ENCODE results near the gene COL6A1. TPM values are rescaled to one million over a fixed set of nuclear protein-coding genes. Genes with fewer than 3 reads are reported as not detected.

COL6A1 gene
- total RNA-seq, 1 experiment from 2014 or later: 221 TPM

DNA sequence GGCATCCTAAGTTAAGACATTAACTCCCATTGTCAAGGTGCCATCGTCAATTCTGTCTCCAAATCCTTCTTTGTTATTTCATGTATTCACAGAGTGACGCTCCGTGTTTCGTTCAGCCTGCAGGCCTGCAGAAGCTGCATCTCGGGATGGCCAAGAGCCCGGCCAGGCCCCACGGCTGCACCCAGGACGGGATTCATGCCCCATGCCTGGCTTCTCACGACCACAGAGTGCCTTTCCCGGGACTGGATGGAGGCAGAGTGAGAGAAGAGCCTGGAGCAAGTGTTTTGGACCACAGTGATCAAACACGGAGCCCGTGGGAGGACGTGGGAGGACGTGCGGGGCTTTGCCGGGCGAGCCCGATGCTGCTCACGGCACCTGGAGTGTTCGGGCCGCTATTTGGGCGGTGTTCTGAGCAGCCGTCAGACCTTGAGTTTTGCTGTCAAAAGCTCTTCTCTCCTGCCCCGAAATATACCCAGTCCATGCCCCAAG lies 56.8 kb downstream of the COL6A1 start:
- Mint-ChIP-seq H3K36me3 (no peaks in the 10 kb centered on the region), H3K27ac (0 out of 2 replicates have a peak overlapping the region, but pooled peaks have one; percentile 60), H3K9me3 (no peaks in the 10 kb centered on the region), H3K4me1 (peaks cover 15% of the 10 kb centered on the region), H3K4me3 (no peak overlapping the region), H3K27me3 (ENCODE audit: low read depth) (no peaks in the 10 kb centered on the region; the same call in 1 of the 2 replicates)
- ChIA-PET POLR2A (no interaction called here), CTCF (no interaction called here)
- ATAC-seq (no peak), DNase-seq (ENCODE audit: low spot score) (no peak)
- TF ChIP-seq, protein P1, sequence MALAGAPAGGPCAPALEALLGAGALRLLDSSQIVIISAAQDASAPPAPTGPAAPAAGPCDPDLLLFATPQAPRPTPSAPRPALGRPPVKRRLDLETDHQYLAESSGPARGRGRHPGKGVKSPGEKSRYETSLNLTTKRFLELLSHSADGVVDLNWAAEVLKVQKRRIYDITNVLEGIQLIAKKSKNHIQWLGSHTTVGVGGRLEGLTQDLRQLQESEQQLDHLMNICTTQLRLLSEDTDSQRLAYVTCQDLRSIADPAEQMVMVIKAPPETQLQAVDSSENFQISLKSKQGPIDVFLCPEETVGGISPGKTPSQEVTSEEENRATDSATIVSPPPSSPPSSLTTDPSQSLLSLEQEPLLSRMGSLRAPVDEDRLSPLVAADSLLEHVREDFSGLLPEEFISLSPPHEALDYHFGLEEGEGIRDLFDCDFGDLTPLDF (CRISPR knock-in tag; IDR thresholded peaks at IDR 0.05): no peak
- TF ChIP-seq GRHL2 (CRISPR knock-in tag; IDR thresholded peaks at IDR 0.05; ENCODE audit: insufficient replicate concordance, severe bottlenecking): no peak
- TF ChIP-seq, protein P2, sequence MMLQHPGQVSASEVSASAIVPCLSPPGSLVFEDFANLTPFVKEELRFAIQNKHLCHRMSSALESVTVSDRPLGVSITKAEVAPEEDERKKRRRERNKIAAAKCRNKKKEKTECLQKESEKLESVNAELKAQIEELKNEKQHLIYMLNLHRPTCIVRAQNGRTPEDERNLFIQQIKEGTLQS (CRISPR knock-in tag; conservative IDR thresholded peaks at IDR 0.05): no peak
- TF ChIP-seq, protein P3, sequence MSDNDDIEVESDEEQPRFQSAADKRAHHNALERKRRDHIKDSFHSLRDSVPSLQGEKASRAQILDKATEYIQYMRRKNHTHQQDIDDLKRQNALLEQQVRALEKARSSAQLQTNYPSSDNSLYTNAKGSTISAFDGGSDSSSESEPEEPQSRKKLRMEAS (CRISPR knock-in tag; IDR thresholded peaks at IDR 0.05): no peak
- TF ChIP-seq FOXJ3 (CRISPR knock-in tag; IDR thresholded peaks at IDR 0.05; ENCODE audit: borderline replicate concordance): no peak
- TF ChIP-seq KAT7 (CRISPR knock-in tag; IDR thresholded peaks at IDR 0.05; ENCODE audit: borderline replicate concordance): no peak
- TF ChIP-seq ETV6 (CRISPR knock-in tag; IDR thresholded peaks at IDR 0.05): no peak
- no peak for TF ChIP-seq MYBL2 (CRISPR knock-in tag; IDR thresholded peaks at IDR 0.05)
- TF ChIP-seq RELA (CRISPR knock-in tag; IDR thresholded peaks at IDR 0.05; ENCODE audit: borderline replicate concordance): no peak
- TF ChIP-seq, protein P4, sequence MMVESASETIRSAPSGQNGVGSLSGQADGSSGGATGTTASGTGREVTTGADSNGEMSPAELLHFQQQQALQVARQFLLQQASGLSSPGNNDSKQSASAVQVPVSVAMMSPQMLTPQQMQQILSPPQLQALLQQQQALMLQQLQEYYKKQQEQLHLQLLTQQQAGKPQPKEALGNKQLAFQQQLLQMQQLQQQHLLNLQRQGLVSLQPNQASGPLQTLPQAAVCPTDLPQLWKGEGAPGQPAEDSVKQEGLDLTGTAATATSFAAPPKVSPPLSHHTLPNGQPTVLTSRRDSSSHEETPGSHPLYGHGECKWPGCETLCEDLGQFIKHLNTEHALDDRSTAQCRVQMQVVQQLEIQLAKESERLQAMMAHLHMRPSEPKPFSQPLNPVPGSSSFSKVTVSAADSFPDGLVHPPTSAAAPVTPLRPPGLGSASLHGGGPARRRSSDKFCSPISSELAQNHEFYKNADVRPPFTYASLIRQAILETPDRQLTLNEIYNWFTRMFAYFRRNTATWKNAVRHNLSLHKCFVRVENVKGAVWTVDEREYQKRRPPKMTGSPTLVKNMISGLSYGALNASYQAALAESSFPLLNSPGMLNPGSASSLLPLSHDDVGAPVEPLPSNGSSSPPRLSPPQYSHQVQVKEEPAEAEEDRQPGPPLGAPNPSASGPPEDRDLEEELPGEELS (CRISPR knock-in tag; IDR thresholded peaks at IDR 0.05): no peak
- TF ChIP-seq, protein P5, sequence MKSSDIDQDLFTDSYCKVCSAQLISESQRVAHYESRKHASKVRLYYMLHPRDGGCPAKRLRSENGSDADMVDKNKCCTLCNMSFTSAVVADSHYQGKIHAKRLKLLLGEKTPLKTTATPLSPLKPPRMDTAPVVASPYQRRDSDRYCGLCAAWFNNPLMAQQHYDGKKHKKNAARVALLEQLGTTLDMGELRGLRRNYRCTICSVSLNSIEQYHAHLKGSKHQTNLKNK (CRISPR knock-in tag; IDR thresholded peaks at IDR 0.05): no peak
- no peak for TF ChIP-seq ZNF121 (CRISPR knock-in tag; IDR thresholded peaks at IDR 0.05)
- TF ChIP-seq, protein P6, sequence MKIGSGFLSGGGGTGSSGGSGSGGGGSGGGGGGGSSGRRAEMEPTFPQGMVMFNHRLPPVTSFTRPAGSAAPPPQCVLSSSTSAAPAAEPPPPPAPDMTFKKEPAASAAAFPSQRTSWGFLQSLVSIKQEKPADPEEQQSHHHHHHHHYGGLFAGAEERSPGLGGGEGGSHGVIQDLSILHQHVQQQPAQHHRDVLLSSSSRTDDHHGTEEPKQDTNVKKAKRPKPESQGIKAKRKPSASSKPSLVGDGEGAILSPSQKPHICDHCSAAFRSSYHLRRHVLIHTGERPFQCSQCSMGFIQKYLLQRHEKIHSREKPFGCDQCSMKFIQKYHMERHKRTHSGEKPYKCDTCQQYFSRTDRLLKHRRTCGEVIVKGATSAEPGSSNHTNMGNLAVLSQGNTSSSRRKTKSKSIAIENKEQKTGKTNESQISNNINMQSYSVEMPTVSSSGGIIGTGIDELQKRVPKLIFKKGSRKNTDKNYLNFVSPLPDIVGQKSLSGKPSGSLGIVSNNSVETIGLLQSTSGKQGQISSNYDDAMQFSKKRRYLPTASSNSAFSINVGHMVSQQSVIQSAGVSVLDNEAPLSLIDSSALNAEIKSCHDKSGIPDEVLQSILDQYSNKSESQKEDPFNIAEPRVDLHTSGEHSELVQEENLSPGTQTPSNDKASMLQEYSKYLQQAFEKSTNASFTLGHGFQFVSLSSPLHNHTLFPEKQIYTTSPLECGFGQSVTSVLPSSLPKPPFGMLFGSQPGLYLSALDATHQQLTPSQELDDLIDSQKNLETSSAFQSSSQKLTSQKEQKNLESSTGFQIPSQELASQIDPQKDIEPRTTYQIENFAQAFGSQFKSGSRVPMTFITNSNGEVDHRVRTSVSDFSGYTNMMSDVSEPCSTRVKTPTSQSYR (CRISPR knock-in tag; IDR thresholded peaks at IDR 0.05): no peak
- TF ChIP-seq, protein P7, sequence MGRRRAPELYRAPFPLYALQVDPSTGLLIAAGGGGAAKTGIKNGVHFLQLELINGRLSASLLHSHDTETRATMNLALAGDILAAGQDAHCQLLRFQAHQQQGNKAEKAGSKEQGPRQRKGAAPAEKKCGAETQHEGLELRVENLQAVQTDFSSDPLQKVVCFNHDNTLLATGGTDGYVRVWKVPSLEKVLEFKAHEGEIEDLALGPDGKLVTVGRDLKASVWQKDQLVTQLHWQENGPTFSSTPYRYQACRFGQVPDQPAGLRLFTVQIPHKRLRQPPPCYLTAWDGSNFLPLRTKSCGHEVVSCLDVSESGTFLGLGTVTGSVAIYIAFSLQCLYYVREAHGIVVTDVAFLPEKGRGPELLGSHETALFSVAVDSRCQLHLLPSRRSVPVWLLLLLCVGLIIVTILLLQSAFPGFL (CRISPR knock-in tag; IDR thresholded peaks at IDR 0.05; ENCODE audit: borderline replicate concordance): no peak
- TF ChIP-seq, protein P8, sequence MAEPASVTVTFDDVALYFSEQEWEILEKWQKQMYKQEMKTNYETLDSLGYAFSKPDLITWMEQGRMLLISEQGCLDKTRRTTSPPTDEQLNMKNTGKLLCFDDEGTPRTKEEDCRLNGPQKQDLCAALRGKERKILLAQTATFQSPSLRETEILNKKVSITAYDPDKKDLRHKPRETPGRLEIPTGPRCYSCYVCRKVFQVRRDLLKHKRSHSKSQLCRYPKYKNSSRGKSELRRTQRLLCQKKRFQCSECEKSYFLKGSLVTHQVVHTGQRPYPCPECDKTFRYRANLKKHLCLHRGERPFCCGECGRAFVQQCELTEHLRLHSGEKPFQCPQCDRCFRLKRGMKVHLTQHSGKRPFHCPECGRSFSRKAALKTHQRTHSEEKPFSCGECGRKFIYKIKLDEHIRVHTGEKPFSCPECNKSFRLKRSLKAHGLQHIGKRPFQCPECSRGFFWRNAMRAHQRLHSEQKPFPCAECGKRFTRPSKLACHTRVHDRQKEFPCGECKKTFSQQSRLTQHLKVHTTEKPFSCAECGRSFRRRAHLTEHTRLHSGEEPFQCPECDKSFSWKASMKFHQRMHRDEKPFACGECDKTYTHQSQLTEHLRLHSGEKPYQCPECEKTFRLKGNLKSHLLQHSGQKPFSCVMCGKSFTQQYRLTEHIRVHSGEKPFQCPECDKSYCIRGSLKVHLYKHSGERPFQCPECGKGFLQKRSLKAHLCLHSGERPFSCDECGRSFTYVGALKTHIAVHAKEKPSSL (CRISPR knock-in tag; conservative IDR thresholded peaks at IDR 0.05): no peak
- TF ChIP-seq, protein P9, sequence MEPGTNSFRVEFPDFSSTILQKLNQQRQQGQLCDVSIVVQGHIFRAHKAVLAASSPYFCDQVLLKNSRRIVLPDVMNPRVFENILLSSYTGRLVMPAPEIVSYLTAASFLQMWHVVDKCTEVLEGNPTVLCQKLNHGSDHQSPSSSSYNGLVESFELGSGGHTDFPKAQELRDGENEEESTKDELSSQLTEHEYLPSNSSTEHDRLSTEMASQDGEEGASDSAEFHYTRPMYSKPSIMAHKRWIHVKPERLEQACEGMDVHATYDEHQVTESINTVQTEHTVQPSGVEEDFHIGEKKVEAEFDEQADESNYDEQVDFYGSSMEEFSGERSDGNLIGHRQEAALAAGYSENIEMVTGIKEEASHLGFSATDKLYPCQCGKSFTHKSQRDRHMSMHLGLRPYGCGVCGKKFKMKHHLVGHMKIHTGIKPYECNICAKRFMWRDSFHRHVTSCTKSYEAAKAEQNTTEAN (CRISPR knock-in tag; IDR thresholded peaks at IDR 0.05): no peak
- no peak for TF ChIP-seq FOXP1 (CRISPR knock-in tag; IDR thresholded peaks at IDR 0.05; ENCODE audit: borderline replicate concordance)
- no peak for TF ChIP-seq NFE2L1 (CRISPR knock-in tag; IDR thresholded peaks at IDR 0.05)
- TF ChIP-seq, protein P10, sequence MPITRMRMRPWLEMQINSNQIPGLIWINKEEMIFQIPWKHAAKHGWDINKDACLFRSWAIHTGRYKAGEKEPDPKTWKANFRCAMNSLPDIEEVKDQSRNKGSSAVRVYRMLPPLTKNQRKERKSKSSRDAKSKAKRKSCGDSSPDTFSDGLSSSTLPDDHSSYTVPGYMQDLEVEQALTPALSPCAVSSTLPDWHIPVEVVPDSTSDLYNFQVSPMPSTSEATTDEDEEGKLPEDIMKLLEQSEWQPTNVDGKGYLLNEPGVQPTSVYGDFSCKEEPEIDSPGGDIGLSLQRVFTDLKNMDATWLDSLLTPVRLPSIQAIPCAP (CRISPR knock-in tag; IDR thresholded peaks at IDR 0.05): no peak
